HG02852 (cell line): ENCODE results near the gene GRIN3A.

Experiments
- ATAC-seq: cut with Tn5 transposase; IDR thresholded peaks from one replicate; pipeline ENCODE4 v1.9.1; 2021; ENCODE audit warnings: mild to moderate bottlenecking, moderate library complexity; ENCODE audit not compliant: unreplicated experiment

Gene GRIN3A

GRCh38 chr9:101530076-101530711, 208.3 kb downstream of the GRIN3A start:
- ATAC-seq: peak; percentile 33

GRCh38 chr9:101528015-101528414, 210.4 kb downstream of the GRIN3A start:
- no peak for ATAC-seq

GRCh38 chr9:101527066-101527465, 211.4 kb downstream of the GRIN3A start:
- no peak for ATAC-seq

GRCh38 chr9:101524371-101524770, 214.1 kb downstream of the GRIN3A start:
- no peak for ATAC-seq
